IMR-90 (cell line): ENCODE results near the gene BCAP31. TPM values are rescaled to one million over a fixed set of nuclear protein-coding genes. Genes with fewer than 3 reads are reported as not detected.

ENCODE experiments used
- ATAC-seq: fragments of 200-7000 bp; cut with Tn5 transposase; 2 replicates; pipeline ENCODE4 v1.9.1; 2020; ENCODE audit warnings: low read depth, mild to moderate bottlenecking, moderate library complexity
- BruUV-seq: library from RNA; stranded (reverse); fragments of 400-500 nt; replicated peaks from 2 replicates; lab custom pipeline; 2021; lab: Mats Ljungman, UMichigan
- CTCF ChIA-PET: fragments of 300-600 bp; formaldehyde crosslinking; extraction: SDS; loops from one replicate; lab custom pipeline; 2021; ENCODE audit warnings: antibody characterized with exemption; lab: Yijun Ruan, JAX
- POLR2A ChIA-PET: fragments of 300-600 bp; sonication (Branson Sonifier 250); formaldehyde crosslinking; loops from one replicate; lab custom pipeline; 2022; ENCODE audit warnings: antibody characterized with exemption; ENCODE audit not compliant: unreplicated experiment; lab: Charles Lee
- DNase-seq: peaks from one replicate; pipeline ENCODE4 v3.0.0; 2013
- H2AFZ ChIP-seq: replicated peaks from 2 replicates; pipeline ENCODE3; 2013; ENCODE audit warnings: low read length, mild to moderate bottlenecking; ENCODE audit not compliant: poor library complexity
- H2AK5ac ChIP-seq: 2 replicates; pipeline ENCODE4 v1.6.1; 2013; ENCODE audit warnings: low read depth, low read length, inconsistent platforms
- H2AK9ac ChIP-seq: replicated peaks from 2 replicates; pipeline ENCODE3; 2013; ENCODE audit warnings: mild to moderate bottlenecking, low read depth, low read length, moderate library complexity; ENCODE audit not compliant: poor library complexity
- H2BK120ac ChIP-seq: 2 replicates; pipeline ENCODE4 v1.6.1; 2013; ENCODE audit warnings: low read depth, low read length, inconsistent platforms
- H2BK15ac ChIP-seq: 3 replicates; pipeline ENCODE4 v1.6.1; 2013; ENCODE audit warnings: low read depth, low read length, inconsistent platforms
- H2BK20ac ChIP-seq: 2 replicates; pipeline ENCODE4 v1.6.1; 2013; ENCODE audit warnings: low read depth, mild to moderate bottlenecking, inconsistent platforms, low read length, moderate library complexity
- H2BK5ac ChIP-seq: 2 replicates; pipeline ENCODE4 v1.6.1; 2013; ENCODE audit warnings: mild to moderate bottlenecking, low read depth, low read length, inconsistent platforms; ENCODE audit not compliant: poor library complexity, severe bottlenecking
- H3K14ac ChIP-seq: replicated peaks from 2 replicates; pipeline ENCODE4 v1.6.1; 2013; ENCODE audit warnings: low read depth, low read length, inconsistent platforms
- H3K18ac ChIP-seq: 2 replicates; pipeline ENCODE4 v1.6.1; 2013; ENCODE audit warnings: low read depth, low read length, control low read depth
- H3K23ac ChIP-seq: 2 replicates; pipeline ENCODE4 v1.6.1; 2013; ENCODE audit warnings: low read depth, low read length, inconsistent platforms
- H3K27ac ChIP-seq: 2 replicates; pipeline ENCODE4 v1.5.1; 2013; ENCODE audit warnings: mild to moderate bottlenecking, control low read depth, low read length; ENCODE audit not compliant: insufficient read depth
- H3K27me3 ChIP-seq: 2 replicates; pipeline ENCODE4 v1.6.1; 2013; ENCODE audit warnings: low read length; ENCODE audit not compliant: control insufficient read depth, insufficient read depth
- H3K36me3 ChIP-seq: 2 replicates; pipeline ENCODE4 v1.6.1; 2013; ENCODE audit warnings: low read length, mixed read lengths; ENCODE audit not compliant: control insufficient read depth, insufficient read depth
- H3K4ac ChIP-seq: 2 replicates; pipeline ENCODE4 v1.6.1; 2013; ENCODE audit warnings: low read depth, low read length, inconsistent platforms
- H3K4me1 ChIP-seq: 2 replicates; pipeline ENCODE4 v1.6.1; 2013; ENCODE audit warnings: low read length, mixed read lengths; ENCODE audit not compliant: control insufficient read depth, insufficient read depth
- H3K4me2 ChIP-seq: 2 replicates; pipeline ENCODE4 v1.6.1; 2013; ENCODE audit warnings: low read depth, mild to moderate bottlenecking, control low read depth, low read length, moderate library complexity
- H3K4me3 ChIP-seq: 2 replicates; pipeline ENCODE4 v1.5.1; 2013; ENCODE audit warnings: low read depth, mild to moderate bottlenecking, control low read depth, low read length, moderate library complexity; ENCODE audit not compliant: insufficient read depth
- H3K56ac ChIP-seq: 2 replicates; pipeline ENCODE4 v1.6.1; 2013; ENCODE audit warnings: low read length, inconsistent platforms; ENCODE audit not compliant: insufficient read depth; ENCODE audit errors: extremely low read depth
- H3K79me1 ChIP-seq, 2 experiments: 2 replicates each; pipeline ENCODE4 v1.6.1; 2013; ENCODE audit warnings: low read length in 2 of 2, inconsistent platforms in 1 of 2, low read depth in 1 of 2
- H3K9ac ChIP-seq: 2 replicates; pipeline ENCODE4 v1.6.1; 2013; ENCODE audit warnings: low read depth, low read length, control low read depth
- H3K9me1 ChIP-seq: 2 replicates; pipeline ENCODE4 v1.6.1; 2013; ENCODE audit warnings: low read length, inconsistent platforms; ENCODE audit not compliant: insufficient read depth
- H3K9me3 ChIP-seq: 2 replicates; pipeline ENCODE4 v1.6.1; 2013; ENCODE audit warnings: low read length; ENCODE audit not compliant: control insufficient read depth, insufficient read depth
- H4K20me1 ChIP-seq: 2 replicates; pipeline ENCODE4 v1.6.1; 2013; ENCODE audit warnings: low read length, inconsistent platforms; ENCODE audit not compliant: insufficient read depth
- H4K5ac ChIP-seq: 2 replicates; pipeline ENCODE4 v1.6.1; 2013; ENCODE audit warnings: mild to moderate bottlenecking, low read depth, low read length, control low read depth
- H4K8ac ChIP-seq, 2 experiments: 2 replicates each; pipeline ENCODE4 v1.6.1; 2013; ENCODE audit warnings: low read depth in 2 of 2, low read length in 2 of 2, control low read depth in 1 of 2, inconsistent platforms in 1 of 2
- H4K91ac ChIP-seq: 2 replicates; pipeline ENCODE4 v1.6.1; 2013; ENCODE audit warnings: low read depth, low read length, inconsistent platforms; ENCODE audit not compliant: insufficient read depth
- BHLHE40 ChIP-seq: fragments of 150-350 bp; IDR thresholded peaks from 2 replicates; pipeline ENCODE4 v1.6.1; 2016; ENCODE audit warnings: mild to moderate bottlenecking, low read depth, low read length
- CEBPB ChIP-seq: IDR thresholded peaks from 2 replicates; pipeline ENCODE4 v1.6.1; 2012; ENCODE audit warnings: low read depth, low read length, improper control_type of control experiment
- CHD1 ChIP-seq: IDR thresholded peaks from 2 replicates; pipeline ENCODE4 v1.6.1; 2012; ENCODE audit warnings: low read depth, low read length, improper control_type of control experiment
- ELK1 ChIP-seq: fragments of 150-350 bp; IDR thresholded peaks from 2 replicates; pipeline ENCODE4 v1.6.1; 2016; ENCODE audit warnings: low read depth, mild to moderate bottlenecking, low read length, moderate library complexity, borderline replicate concordance
- FOS ChIP-seq: fragments of 150-350 bp; IDR thresholded peaks from 2 replicates; pipeline ENCODE4 v1.6.1; 2016; ENCODE audit warnings: low read depth, low read length
- MAFK ChIP-seq: IDR thresholded peaks from 2 replicates; pipeline ENCODE4 v1.6.1; 2012; ENCODE audit warnings: low read depth, low read length, improper control_type of control experiment
- MAZ ChIP-seq: IDR thresholded peaks from 2 replicates; pipeline ENCODE4 v1.6.1; 2012; ENCODE audit warnings: low read depth, mild to moderate bottlenecking, low read length, improper control_type of control experiment, moderate library complexity, borderline replicate concordance
- MXI1 ChIP-seq: IDR thresholded peaks from 2 replicates; pipeline ENCODE4 v1.6.1; 2012; ENCODE audit warnings: low read depth, mild to moderate bottlenecking, low read length, moderate library complexity, borderline replicate concordance
- NFE2L2 ChIP-seq: fragments of 150-350 bp; IDR thresholded peaks from 2 replicates; pipeline ENCODE4 v1.6.1; 2016; ENCODE audit warnings: low read depth, mild to moderate bottlenecking, low read length
- POLR2A ChIP-seq: IDR thresholded peaks from 2 replicates; pipeline ENCODE4 v1.6.1; 2012; ENCODE audit warnings: mild to moderate bottlenecking, low read depth, low read length
- RAD21 ChIP-seq: IDR thresholded peaks from 2 replicates; pipeline ENCODE4 v1.6.1; 2012; ENCODE audit warnings: low read length, improper control_type of control experiment
- RCOR1 ChIP-seq: IDR thresholded peaks from 2 replicates; pipeline ENCODE4 v1.6.1; 2012; ENCODE audit warnings: mild to moderate bottlenecking, low read length, improper control_type of control experiment; ENCODE audit not compliant: insufficient replicate concordance
- RFX5 ChIP-seq: IDR thresholded peaks from 2 replicates; pipeline ENCODE4 v1.8.0; 2012; ENCODE audit warnings: low read depth, mild to moderate bottlenecking, low read length, moderate library complexity
- SMC3 ChIP-seq: fragments of 150-350 bp; IDR thresholded peaks from 2 replicates; pipeline ENCODE4 v1.6.1; 2016; ENCODE audit warnings: low read depth, mild to moderate bottlenecking, antibody characterized with exemption, low read length, moderate library complexity
- USF2 ChIP-seq: fragments of 150-350 bp; IDR thresholded peaks from 2 replicates; pipeline ENCODE4 v1.6.1; 2017; ENCODE audit warnings: mild to moderate bottlenecking, antibody characterized with exemption, low read length, low read depth
- WGBS, 2 experiments: methylation state at CpG; one replicate each; pipeline versions ENCODE4 v1.1.5 to v1.1.7; 2013; ENCODE audit warnings: missing lambda C conversion rate in 2 of 2; ENCODE audit not compliant: insufficient read length in 1 of 2; ENCODE audit errors: extremely low coverage in 2 of 2; 5-methylcytosine and 5-hydroxymethylcytosine counted together
- dilution Hi-C: fragments of 300-500 bp; cut with HindIII; formaldehyde crosslinking; loops from one replicate; pipeline ENCODE4 v1.14.3; 2018; ENCODE audit warnings: low sequenced_read_pairs; ENCODE audit not compliant: unreplicated experiment
- in situ Hi-C: fragments of 300-500 bp; cut with MboI; formaldehyde crosslinking; loops from 3 replicates; pipeline ENCODE4 v1.14.3; 2019; ENCODE audit warnings: low sequenced_read_pairs, inconsistent platforms, mixed read lengths
- intact Hi-C: fragments of 100-400 bp; cut with micrococcal nuclease; formaldehyde crosslinking; loops from 2 replicates; pipeline ENCODE4 v1.10.0; 2022
- polyA plus RNA-seq, 3 experiments: library from polyadenylated mRNA; depleted of rRNA; stranded (reverse); fragments of >200 nt; gene quantifications; 2 replicates each; pipeline ENCODE4 v1.2.3, GENCODE V29; 2012; ENCODE audit warnings: low replicate concordance in 1 of 3
- total RNA-seq: library from RNA; depleted of rRNA; stranded (reverse); fragments of >200 nt; gene quantifications from 2 replicates; pipeline ENCODE4 v1.2.3, GENCODE V29; 2012
- TF ChIP-seq, protein P1 (sequence below): conservative IDR thresholded peaks from 2 replicates; pipeline ENCODE4 v1.5.1; 2012; ENCODE audit warnings: mild to moderate bottlenecking, low read depth, low read length, improper control_type of control experiment

The BCAP31 gene
- total and polyA plus RNA-seq, 2 of the 4 experiments (the other 2 are of a cell fraction) = 125 to 244 TPM

DNA sequence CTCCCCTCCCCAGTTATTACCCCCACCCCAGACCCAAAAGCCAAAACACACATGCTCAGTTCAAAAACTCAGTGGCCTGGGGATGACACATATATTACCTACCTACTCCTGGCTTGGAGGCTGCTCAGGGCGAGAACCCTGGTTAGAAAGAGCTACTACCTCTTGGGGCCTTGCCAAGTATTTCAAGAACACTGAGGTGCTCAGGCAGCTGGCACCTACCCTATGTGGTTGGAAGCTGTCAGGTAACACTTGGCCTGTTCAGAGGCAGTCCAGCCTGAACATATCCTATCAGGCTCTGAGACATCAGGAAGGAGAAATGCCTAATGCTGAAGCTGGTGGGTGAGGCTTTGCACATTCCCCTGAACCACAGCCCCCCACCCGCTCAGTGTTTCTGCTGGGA, 4.9 kb downstream of the BCAP31 start:
- no peak for DNase-seq
- no CpG with 5 or more reads among the region's 2 CpGs for WGBS, 2 experiments
- ATAC-seq = no peak
- POLR2A ChIA-PET = no interaction called here
- CTCF ChIA-PET = no interaction called here
- no peak overlapping the region for H3K18ac ChIP-seq
- TF ChIP-seq CEBPB (no peak), SMC3 (no peak), RAD21 (no peak), RCOR1 (no peak), NFE2L2 (no peak), RFX5 (no peak), MXI1 (no peak), USF2 (no peak), MAFK (no peak), ELK1 (no peak), FOS (no peak), BHLHE40 (no peak), MAZ (no peak), CHD1 (no peak), POLR2A (no peak)
- TF ChIP-seq, protein P1, sequence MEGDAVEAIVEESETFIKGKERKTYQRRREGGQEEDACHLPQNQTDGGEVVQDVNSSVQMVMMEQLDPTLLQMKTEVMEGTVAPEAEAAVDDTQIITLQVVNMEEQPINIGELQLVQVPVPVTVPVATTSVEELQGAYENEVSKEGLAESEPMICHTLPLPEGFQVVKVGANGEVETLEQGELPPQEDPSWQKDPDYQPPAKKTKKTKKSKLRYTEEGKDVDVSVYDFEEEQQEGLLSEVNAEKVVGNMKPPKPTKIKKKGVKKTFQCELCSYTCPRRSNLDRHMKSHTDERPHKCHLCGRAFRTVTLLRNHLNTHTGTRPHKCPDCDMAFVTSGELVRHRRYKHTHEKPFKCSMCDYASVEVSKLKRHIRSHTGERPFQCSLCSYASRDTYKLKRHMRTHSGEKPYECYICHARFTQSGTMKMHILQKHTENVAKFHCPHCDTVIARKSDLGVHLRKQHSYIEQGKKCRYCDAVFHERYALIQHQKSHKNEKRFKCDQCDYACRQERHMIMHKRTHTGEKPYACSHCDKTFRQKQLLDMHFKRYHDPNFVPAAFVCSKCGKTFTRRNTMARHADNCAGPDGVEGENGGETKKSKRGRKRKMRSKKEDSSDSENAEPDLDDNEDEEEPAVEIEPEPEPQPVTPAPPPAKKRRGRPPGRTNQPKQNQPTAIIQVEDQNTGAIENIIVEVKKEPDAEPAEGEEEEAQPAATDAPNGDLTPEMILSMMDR = no peak
- no peak overlapping the region for H2BK20ac ChIP-seq
- H3K27me3 ChIP-seq = no peaks in the 10 kb centered on the region
- no TSS peak for BruUV-seq
- H3K4me2 ChIP-seq = no peak overlapping the region
- H2BK120ac ChIP-seq = no peak overlapping the region
- H3K4ac ChIP-seq = no peak overlapping the region
- no peaks in the 10 kb centered on the region for H3K9me3 ChIP-seq
- no peak overlapping the region for H3K14ac ChIP-seq
- no peak overlapping the region for H2AK9ac ChIP-seq
- H4K20me1 ChIP-seq = peaks cover 14% of the 10 kb centered on the region
- dilution Hi-C loops = no loop called here
- H3K79me1 ChIP-seq = peaks cover 5 to 12% of the 10 kb centered on the region in 2 experiments; a peak in 3 of 4 replicates
- H3K36me3 ChIP-seq = peaks cover 36% of the 10 kb centered on the region
- H3K23ac ChIP-seq = no peak overlapping the region
- H4K91ac ChIP-seq = no peak overlapping the region
- H2AFZ ChIP-seq = no peak overlapping the region
- H3K56ac ChIP-seq = no peak overlapping the region
- H2BK15ac ChIP-seq = no peak overlapping the region
- H3K4me1 ChIP-seq = peaks cover 2% of the 10 kb centered on the region; the same call in 1 of the 2 replicates
- in situ Hi-C loops = no loop called here
- no peaks in the 10 kb centered on the region; the same call in 1 of the 2 replicates for H3K9me1 ChIP-seq
- H2AK5ac ChIP-seq = no peak overlapping the region
- no peak overlapping the region for H3K27ac ChIP-seq
- no peak overlapping the region for H2BK5ac ChIP-seq
- no peak overlapping the region for H3K4me3 ChIP-seq
- no peak overlapping the region for H3K9ac ChIP-seq
- no peak overlapping the region for H4K5ac ChIP-seq
- H4K8ac ChIP-seq = no peak overlapping the region
- intact Hi-C loops = no loop called here
